Activated naive CD4-positive, alpha-beta T cell treated with anti-CD3 and anti-CD28 coated beads for 36 hours (primary cell): Measurements from ENCODE around the gene KCNQ5. TPM values are rescaled to one million over a fixed set of nuclear protein-coding genes. Genes with fewer than 3 reads are reported as not detected.

Source experiments
- CTCF ChIA-PET: fragments of 350-600 bp; sonication (Branson Sonifier 250); formaldehyde crosslinking; loops from one replicate; lab custom pipeline; 2021; ENCODE audit warnings: antibody characterized with exemption; lab: Charles Lee
- DNase-seq: peaks from one replicate; pipeline ENCODE4 v3.0.0-alpha.2; 2020
- H3K27ac Mint-ChIP-seq: one replicate; pipeline ENCODE4 v1.8.0; 2021; ENCODE audit warnings: mild to moderate bottlenecking, mixed read lengths
- H3K27me3 Mint-ChIP-seq: one replicate; pipeline ENCODE4 v1.8.0; 2021; ENCODE audit warnings: low read depth, mixed read lengths
- H3K36me3 Mint-ChIP-seq: one replicate; pipeline ENCODE4 v1.8.0; 2021; ENCODE audit warnings: low read depth, mixed read lengths
- H3K4me1 Mint-ChIP-seq: one replicate; pipeline ENCODE4 v1.8.0; 2021; ENCODE audit warnings: low read depth, mixed read lengths
- H3K4me3 Mint-ChIP-seq: one replicate; pipeline ENCODE4 v1.8.0; 2021; ENCODE audit warnings: mild to moderate bottlenecking, moderate library complexity, mixed read lengths
- H3K9me3 Mint-ChIP-seq: one replicate; pipeline ENCODE4 v1.8.0; 2021; ENCODE audit warnings: mixed read lengths
- intact Hi-C: fragments of 100-400 bp; cut with micrococcal nuclease; formaldehyde crosslinking; loops from one replicate; pipeline ENCODE4 v1.15.1; 2023
- total RNA-seq, 2 experiments: library from RNA; stranded (reverse); gene quantifications; one replicate each; pipeline ENCODE4 v1.2.3, GENCODE V29; 2021

KCNQ5 gene
- total RNA-seq, 2 experiments from 2014 or later, result 11.8 to 12.0 TPM

DNA sequence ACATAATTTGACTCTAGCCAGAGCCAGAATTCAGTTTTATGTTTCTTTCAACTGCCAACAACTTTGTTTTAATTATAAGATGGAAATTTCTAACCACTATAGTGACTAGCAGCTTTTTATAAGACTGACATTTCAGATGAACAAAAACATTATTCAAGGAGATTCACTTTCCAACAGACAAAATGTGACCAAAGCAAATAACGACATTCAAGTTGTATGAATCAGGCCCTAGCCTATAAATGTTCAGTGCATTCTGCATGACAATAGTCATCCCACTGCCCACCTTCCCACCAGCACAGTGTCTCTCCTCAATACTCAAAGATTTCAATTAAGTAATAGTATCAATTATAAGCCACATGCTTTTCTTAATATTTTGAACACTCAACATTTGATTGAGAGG is 402.7 kb downstream of the KCNQ5 start:
- intact Hi-C loops, result no loop called here
- Mint-ChIP-seq H3K9me3 (no peaks in the 10 kb centered on the region), H3K27me3 (no peaks in the 10 kb centered on the region), H3K4me1 (no peaks in the 10 kb centered on the region), H3K27ac (no peak overlapping the region), H3K36me3 (no peaks in the 10 kb centered on the region), H3K4me3 (no peak overlapping the region)
- DNase-seq, result no peak
- CTCF ChIA-PET, result no interaction called here

- intact Hi-C loops, result no loop called here
- Mint-ChIP-seq H3K27me3 (no peaks in the 10 kb centered on the region), H3K4me1 (peaks cover 10% of the 10 kb centered on the region), H3K36me3 (no peaks in the 10 kb centered on the region), H3K27ac (no peak overlapping the region), H3K9me3 (no peaks in the 10 kb centered on the region), H3K4me3 (no peak overlapping the region)
- CTCF ChIA-PET, result no interaction called here
- no peak for DNase-seq
These were observed 405.8 kb downstream of the KCNQ5 start for GRCh38 chr6:73027691-73028090.

DNA sequence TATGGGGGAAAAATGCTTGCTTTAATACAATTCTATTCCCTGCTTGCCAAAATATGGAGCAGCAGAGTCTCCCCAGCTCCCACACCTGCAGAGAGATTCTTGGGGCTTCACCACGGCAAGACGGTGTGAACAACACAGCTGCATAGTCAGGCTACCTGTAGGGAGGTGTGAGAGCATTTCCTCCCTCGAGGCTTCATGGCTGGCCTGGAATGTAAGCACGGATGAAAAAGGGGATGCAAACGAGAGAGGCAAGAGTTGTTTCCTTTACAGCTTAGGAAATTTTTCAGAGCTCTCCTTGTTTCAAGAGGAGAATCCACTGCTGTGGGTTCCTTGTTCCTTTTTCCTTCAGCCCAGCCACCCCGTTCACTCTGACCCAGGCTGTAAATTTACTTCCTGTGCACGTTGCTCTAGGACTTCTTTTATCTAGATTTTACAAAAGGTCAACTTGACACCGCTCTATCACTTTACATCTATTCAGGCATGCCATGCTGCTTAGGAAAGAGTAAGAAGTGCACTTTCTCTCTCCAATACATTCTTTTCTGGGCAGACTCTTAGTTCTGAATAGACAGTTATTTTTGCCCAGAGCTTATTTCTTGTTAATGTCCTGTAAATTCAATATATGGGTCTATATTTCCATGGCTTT is 406.4 kb downstream of the KCNQ5 start:
- intact Hi-C loops, result no loop called here
- H3K9me3 Mint-ChIP-seq, result no peaks in the 10 kb centered on the region

GRCh38 chr6:73028893-73029450 is 407.1 kb downstream of the KCNQ5 start:
- DNase-seq, result no peak
- CTCF ChIA-PET, result no interaction called here

More for the DNA sequence above, 406.4 kb downstream of the KCNQ5 start:
- no peak overlapping the region for H3K4me3 Mint-ChIP-seq
- H3K27ac Mint-ChIP-seq, result no peak overlapping the region
- H3K27me3 Mint-ChIP-seq, result no peaks in the 10 kb centered on the region
- CTCF ChIA-PET, result no interaction called here
- H3K4me1 Mint-ChIP-seq, result peaks cover 11% of the 10 kb centered on the region
- no peak for DNase-seq
- H3K36me3 Mint-ChIP-seq, result no peaks in the 10 kb centered on the region

DNA sequence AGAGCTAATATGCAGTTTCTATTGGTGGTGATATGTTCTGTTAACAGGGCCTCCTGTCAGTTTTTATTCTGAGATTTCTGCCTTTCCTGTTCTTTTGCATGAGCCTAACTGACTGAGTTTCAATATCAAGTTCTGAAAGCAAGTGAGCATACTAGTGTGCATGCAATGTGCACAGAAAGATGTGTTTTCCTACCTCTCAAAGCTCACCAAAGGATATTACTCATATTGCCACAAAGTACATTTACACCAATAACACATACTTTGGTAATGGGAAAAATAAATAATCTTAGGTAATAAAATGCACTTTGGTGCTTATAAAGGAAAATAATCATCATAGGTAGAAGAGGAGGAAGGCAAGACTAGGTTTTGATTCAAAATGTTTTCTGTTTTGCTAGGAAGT is 408.4 kb downstream of the KCNQ5 start:
- CTCF ChIA-PET, result no interaction called here
- no peaks in the 10 kb centered on the region for H3K9me3 Mint-ChIP-seq
- H3K27ac Mint-ChIP-seq, result no peak overlapping the region
- intact Hi-C loops, result loop anchor here (5.0 kb wide), 1 partner anchor 408 kb away; the partner anchor contains the start of gene KCNQ5
- DNase-seq, result no peak
- peaks cover 11% of the 10 kb centered on the region for H3K4me1 Mint-ChIP-seq
- no peaks in the 10 kb centered on the region for H3K27me3 Mint-ChIP-seq
- peaks cover 3% of the 10 kb centered on the region for H3K36me3 Mint-ChIP-seq
- H3K4me3 Mint-ChIP-seq, result no peak overlapping the region

More at GRCh38 chr6:73028893-73029450, 407.1 kb downstream of the KCNQ5 start:
- Mint-ChIP-seq H3K9me3 (no peaks in the 10 kb centered on the region), H3K27me3 (no peaks in the 10 kb centered on the region), H3K36me3 (peaks cover 2% of the 10 kb centered on the region), H3K27ac (no peak overlapping the region), H3K4me1 (peaks cover 11% of the 10 kb centered on the region), H3K4me3 (no peak overlapping the region)
- intact Hi-C loops, result no loop called here

DNA sequence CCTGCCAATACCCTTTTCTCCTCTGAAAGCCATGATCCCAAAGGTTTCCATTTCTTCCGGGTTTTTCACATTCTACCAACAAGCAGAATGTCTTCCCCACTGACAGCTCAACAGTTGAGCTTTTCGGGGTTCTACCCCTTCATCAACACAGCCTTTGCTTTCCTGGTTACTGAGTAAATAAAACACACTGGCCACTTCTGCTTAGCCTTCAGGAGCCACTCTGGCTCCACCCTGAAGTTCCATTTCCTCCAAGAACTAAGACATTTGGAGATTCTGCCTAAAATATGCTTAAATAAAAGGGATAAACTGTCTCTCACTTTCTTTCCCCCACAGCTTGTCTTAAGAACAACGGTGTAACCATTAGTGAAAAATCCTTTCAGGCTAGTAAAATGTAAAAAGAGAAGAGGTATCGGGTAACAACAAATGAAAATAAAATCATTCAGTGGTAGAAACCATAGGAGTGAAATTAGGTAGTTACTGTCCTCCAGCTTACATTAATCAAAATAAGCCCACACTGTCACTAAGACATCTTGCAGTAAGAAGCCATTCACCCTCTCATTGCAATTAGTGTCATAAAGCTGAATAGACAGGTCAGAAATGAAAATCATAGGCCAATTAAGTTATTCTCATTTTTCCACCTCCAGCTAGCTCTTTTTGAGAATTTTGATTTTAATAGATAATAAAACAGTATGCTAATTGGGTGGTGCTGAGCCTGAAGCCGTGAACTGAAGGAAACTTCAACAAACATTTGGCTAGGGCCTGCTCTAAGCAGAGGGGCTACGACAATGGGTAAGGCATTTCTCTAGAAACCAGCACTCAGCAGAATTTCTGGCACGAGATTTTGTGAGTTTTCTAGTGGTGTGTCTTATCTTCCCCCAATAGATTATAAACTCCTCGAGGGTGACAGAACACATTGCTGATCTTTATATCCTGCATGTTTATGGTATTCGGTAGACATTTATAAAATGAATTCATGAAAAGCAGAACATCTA is 409.2 kb downstream of the KCNQ5 start:
- peaks cover 11% of the 10 kb centered on the region for H3K4me1 Mint-ChIP-seq
- H3K27me3 Mint-ChIP-seq, result no peaks in the 10 kb centered on the region
- no peak overlapping the region for H3K27ac Mint-ChIP-seq
- CTCF ChIA-PET, result interaction anchor here (0.6 to 1.3 kb wide), 2 partner anchors 12 to 75 kb away, joined by 3 to 4 read pairs; no protein-coding TSS in a partner anchor
- H3K36me3 Mint-ChIP-seq, result peaks cover 5% of the 10 kb centered on the region
- no peak overlapping the region for H3K4me3 Mint-ChIP-seq
- intact Hi-C loops, result loop anchor here (5.0 kb wide), 1 partner anchor 409 kb away; the partner anchor contains the start of gene KCNQ5
- DNase-seq, result no peak
- H3K9me3 Mint-ChIP-seq, result no peaks in the 10 kb centered on the region

DNA sequence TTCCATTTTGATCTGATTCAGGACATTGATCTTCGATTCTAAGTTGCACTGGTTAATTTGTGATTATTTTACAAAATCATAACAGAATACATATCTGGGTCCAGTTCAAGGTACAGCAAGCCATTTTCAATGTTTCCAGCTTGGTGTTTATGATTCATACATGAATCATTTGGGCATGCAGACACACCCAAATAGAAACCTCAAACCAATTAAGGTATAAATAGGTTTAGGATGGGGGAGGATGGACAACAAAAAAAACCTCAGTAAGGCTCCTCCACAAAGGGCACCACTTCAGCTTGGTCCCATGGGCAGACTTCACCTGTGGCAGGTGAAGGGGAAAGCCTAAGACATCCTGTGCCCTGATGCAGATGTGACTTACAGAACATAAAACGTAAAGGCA is 410.7 kb downstream of the KCNQ5 start:
- Mint-ChIP-seq H3K36me3 (peaks cover 5% of the 10 kb centered on the region), H3K27ac (no peak overlapping the region), H3K4me3 (no peak overlapping the region), H3K9me3 (no peaks in the 10 kb centered on the region), H3K27me3 (no peaks in the 10 kb centered on the region), H3K4me1 (peaks cover 11% of the 10 kb centered on the region)
- no peak for DNase-seq
- intact Hi-C loops, result loop anchor here (5.0 kb wide), 1 partner anchor 410 kb away; the partner anchor contains the start of gene KCNQ5
- CTCF ChIA-PET, result no interaction called here

- no peaks in the 10 kb centered on the region for H3K27me3 Mint-ChIP-seq
- CTCF ChIA-PET, result no interaction called here
These were observed 414.8 kb downstream of the KCNQ5 start for GRCh38 chr6:73036689-73037088.

GRCh38 chr6:73041051-73041450 is 419.2 kb downstream of the KCNQ5 start:
- no peaks in the 10 kb centered on the region for H3K4me1 Mint-ChIP-seq
- H3K27ac Mint-ChIP-seq, result no peak overlapping the region
- no peak overlapping the region for H3K4me3 Mint-ChIP-seq
- CTCF ChIA-PET, result no interaction called here
- no peaks in the 10 kb centered on the region for H3K27me3 Mint-ChIP-seq
- no peak for DNase-seq
- H3K36me3 Mint-ChIP-seq, result peaks cover 26% of the 10 kb centered on the region
- intact Hi-C loops, result no loop called here
- H3K9me3 Mint-ChIP-seq, result peaks cover 10% of the 10 kb centered on the region

More at GRCh38 chr6:73036689-73037088, 414.8 kb downstream of the KCNQ5 start:
- intact Hi-C loops, result no loop called here
- no peak overlapping the region for H3K27ac Mint-ChIP-seq
- peaks cover 19% of the 10 kb centered on the region for H3K36me3 Mint-ChIP-seq
- H3K4me1 Mint-ChIP-seq, result peaks cover 6% of the 10 kb centered on the region
- H3K4me3 Mint-ChIP-seq, result no peak overlapping the region
- peaks cover 10% of the 10 kb centered on the region for H3K9me3 Mint-ChIP-seq
- DNase-seq, result no peak

GRCh38 chr6:73042892-73043291 is 421.0 kb downstream of the KCNQ5 start:
- intact Hi-C loops, result no loop called here
- no peak overlapping the region for H3K27ac Mint-ChIP-seq
- H3K36me3 Mint-ChIP-seq, result peaks cover 26% of the 10 kb centered on the region
- no peak for DNase-seq
- H3K27me3 Mint-ChIP-seq, result no peaks in the 10 kb centered on the region
- CTCF ChIA-PET, result interaction anchor here (1.1 kb wide), 1 partner anchor 202 kb away, joined by 3 read pairs; no protein-coding TSS in a partner anchor
- H3K4me1 Mint-ChIP-seq, result no peaks in the 10 kb centered on the region
- peaks cover 10% of the 10 kb centered on the region for H3K9me3 Mint-ChIP-seq
- no peak overlapping the region for H3K4me3 Mint-ChIP-seq

GRCh38 chr6:73043446-73043845 is 421.6 kb downstream of the KCNQ5 start:
- H3K27ac Mint-ChIP-seq, result no peak overlapping the region
- CTCF ChIA-PET, result no interaction called here

DNA sequence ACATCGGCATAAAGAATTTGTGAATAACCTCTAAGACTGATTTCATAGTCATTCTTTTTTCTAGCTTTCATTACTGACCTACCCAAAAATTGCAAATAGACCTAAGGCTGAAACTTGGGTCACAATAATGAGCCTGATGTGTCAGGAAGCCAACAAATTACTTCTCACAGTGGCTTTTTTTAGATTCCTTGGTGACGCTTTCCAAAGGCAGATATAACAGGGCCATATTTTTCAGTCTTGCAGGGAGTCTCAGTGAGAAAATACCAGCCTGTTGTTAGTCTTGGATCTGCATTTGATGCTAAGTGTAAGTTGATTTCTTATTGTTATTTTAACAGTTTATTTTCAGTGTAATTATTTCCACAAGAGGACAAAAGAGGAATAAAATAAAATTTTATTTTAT is 423.7 kb downstream of the KCNQ5 start:
- no peak for DNase-seq
- intact Hi-C loops, result no loop called here
- Mint-ChIP-seq H3K27ac (no peak overlapping the region), H3K36me3 (peaks cover 15% of the 10 kb centered on the region), H3K9me3 (no peaks in the 10 kb centered on the region), H3K27me3 (no peaks in the 10 kb centered on the region), H3K4me3 (no peak overlapping the region), H3K4me1 (no peaks in the 10 kb centered on the region)
- CTCF ChIA-PET, result no interaction called here

More at GRCh38 chr6:73043446-73043845, 421.6 kb downstream of the KCNQ5 start:
- peaks cover 10% of the 10 kb centered on the region for H3K9me3 Mint-ChIP-seq
- no peaks in the 10 kb centered on the region for H3K27me3 Mint-ChIP-seq
- no peak overlapping the region for H3K4me3 Mint-ChIP-seq
- H3K4me1 Mint-ChIP-seq, result no peaks in the 10 kb centered on the region
- DNase-seq, result no peak
- intact Hi-C loops, result no loop called here
- peaks cover 26% of the 10 kb centered on the region for H3K36me3 Mint-ChIP-seq
